H1 (cell line): ENCODE results near the gene VAV2.

ENCODE experiments used
- BCL11A ChIP-seq, 2 experiments: IDR thresholded peaks; one replicate each; pipeline ENCODE4 v1.6.1; 2011; ENCODE audit warnings: low read depth in 2 of 2, low read length in 2 of 2, mild to moderate bottlenecking in 2 of 2
- BRCA1 ChIP-seq: IDR thresholded peaks from 2 replicates; pipeline ENCODE4 v1.6.1; 2012; ENCODE audit warnings: low read depth, low read length, improper control_type of control experiment
- CREB1 ChIP-seq: IDR thresholded peaks from 2 replicates; pipeline ENCODE4 v1.6.1; 2012; ENCODE audit warnings: inconsistent platforms
- KDM1A ChIP-seq: fragments of 200-600, 300-600 bp; sonication (generic); IDR thresholded peaks from 2 replicates; pipeline ENCODE4 v1.7.1; 2016; ENCODE audit warnings: mild to moderate bottlenecking, low read length, borderline replicate concordance
- POLR2A ChIP-seq, 2 experiments: IDR thresholded peaks; 1 replicate in 1 of 2; 2 replicates in 1 of 2; pipeline ENCODE4 v1.6.1; 2011; ENCODE audit warnings: low read depth in 2 of 2, low read length in 2 of 2, mild to moderate bottlenecking in 2 of 2; ENCODE audit errors: control extremely low read depth in 1 of 2
- POLR2AphosphoS5 ChIP-seq: IDR thresholded peaks from 2 replicates; pipeline ENCODE4 v1.6.1; 2011; ENCODE audit warnings: low read depth, low read length
- TAF7 ChIP-seq: optimal IDR thresholded peaks from 2 replicates; pipeline ENCODE3; 2011; ENCODE audit warnings: low read depth, mild to moderate bottlenecking, inconsistent platforms, low read length, moderate library complexity, borderline replicate concordance
- TF ChIP-seq, protein P1 (sequence below): fragments of 300-600 bp; sonication (generic); IDR thresholded peaks from 2 replicates; pipeline ENCODE4 v1.7.1; 2012; ENCODE audit warnings: low read length, moderate library complexity, mild to moderate bottlenecking, inconsistent platforms; ENCODE audit not compliant: insufficient replicate concordance
- TF ChIP-seq, protein P2 (sequence below), 3 experiments: IDR thresholded peaks; 1 replicate in 2 of 3; 2 replicates in 1 of 3; pipeline versions ENCODE4 v1.5.1 to v1.6.1; 2011; ENCODE audit warnings: low read length in 3 of 3, mild to moderate bottlenecking in 3 of 3, inconsistent platforms in 2 of 3, low read depth in 1 of 3, moderate library complexity in 1 of 3; ENCODE audit not compliant: insufficient read depth in 1 of 3; ENCODE audit errors: control extremely low read depth in 1 of 3
- TF ChIP-seq, protein P3 (sequence below): IDR thresholded peaks from 2 replicates; pipeline ENCODE4 v1.6.1; 2012; ENCODE audit warnings: inconsistent platforms
- TF ChIP-seq, protein P4 (sequence below): IDR thresholded peaks from 2 replicates; pipeline ENCODE4 v1.6.1; 2012; ENCODE audit warnings: low read length, inconsistent platforms

DNA sequence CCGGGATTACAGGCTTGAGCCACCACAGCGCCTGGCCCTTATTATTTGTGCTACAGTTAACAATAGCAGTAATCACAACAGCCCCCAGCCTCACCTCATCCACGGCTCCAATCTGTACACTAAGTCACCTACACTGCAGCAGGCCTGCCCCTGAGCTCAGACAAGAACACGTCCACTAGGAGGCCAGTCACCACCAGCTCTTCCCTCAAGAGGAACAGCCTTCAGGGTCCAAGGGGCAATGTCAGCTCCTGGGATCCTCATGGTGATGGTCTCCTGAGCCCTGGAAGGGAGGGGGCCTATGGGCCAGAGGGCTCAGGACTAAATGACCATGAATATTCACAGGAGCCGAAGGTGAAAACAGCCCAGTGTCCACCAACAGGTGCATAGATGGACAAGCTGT, 67.7 kb downstream of the VAV2 start:
- TF ChIP-seq, protein P1, sequence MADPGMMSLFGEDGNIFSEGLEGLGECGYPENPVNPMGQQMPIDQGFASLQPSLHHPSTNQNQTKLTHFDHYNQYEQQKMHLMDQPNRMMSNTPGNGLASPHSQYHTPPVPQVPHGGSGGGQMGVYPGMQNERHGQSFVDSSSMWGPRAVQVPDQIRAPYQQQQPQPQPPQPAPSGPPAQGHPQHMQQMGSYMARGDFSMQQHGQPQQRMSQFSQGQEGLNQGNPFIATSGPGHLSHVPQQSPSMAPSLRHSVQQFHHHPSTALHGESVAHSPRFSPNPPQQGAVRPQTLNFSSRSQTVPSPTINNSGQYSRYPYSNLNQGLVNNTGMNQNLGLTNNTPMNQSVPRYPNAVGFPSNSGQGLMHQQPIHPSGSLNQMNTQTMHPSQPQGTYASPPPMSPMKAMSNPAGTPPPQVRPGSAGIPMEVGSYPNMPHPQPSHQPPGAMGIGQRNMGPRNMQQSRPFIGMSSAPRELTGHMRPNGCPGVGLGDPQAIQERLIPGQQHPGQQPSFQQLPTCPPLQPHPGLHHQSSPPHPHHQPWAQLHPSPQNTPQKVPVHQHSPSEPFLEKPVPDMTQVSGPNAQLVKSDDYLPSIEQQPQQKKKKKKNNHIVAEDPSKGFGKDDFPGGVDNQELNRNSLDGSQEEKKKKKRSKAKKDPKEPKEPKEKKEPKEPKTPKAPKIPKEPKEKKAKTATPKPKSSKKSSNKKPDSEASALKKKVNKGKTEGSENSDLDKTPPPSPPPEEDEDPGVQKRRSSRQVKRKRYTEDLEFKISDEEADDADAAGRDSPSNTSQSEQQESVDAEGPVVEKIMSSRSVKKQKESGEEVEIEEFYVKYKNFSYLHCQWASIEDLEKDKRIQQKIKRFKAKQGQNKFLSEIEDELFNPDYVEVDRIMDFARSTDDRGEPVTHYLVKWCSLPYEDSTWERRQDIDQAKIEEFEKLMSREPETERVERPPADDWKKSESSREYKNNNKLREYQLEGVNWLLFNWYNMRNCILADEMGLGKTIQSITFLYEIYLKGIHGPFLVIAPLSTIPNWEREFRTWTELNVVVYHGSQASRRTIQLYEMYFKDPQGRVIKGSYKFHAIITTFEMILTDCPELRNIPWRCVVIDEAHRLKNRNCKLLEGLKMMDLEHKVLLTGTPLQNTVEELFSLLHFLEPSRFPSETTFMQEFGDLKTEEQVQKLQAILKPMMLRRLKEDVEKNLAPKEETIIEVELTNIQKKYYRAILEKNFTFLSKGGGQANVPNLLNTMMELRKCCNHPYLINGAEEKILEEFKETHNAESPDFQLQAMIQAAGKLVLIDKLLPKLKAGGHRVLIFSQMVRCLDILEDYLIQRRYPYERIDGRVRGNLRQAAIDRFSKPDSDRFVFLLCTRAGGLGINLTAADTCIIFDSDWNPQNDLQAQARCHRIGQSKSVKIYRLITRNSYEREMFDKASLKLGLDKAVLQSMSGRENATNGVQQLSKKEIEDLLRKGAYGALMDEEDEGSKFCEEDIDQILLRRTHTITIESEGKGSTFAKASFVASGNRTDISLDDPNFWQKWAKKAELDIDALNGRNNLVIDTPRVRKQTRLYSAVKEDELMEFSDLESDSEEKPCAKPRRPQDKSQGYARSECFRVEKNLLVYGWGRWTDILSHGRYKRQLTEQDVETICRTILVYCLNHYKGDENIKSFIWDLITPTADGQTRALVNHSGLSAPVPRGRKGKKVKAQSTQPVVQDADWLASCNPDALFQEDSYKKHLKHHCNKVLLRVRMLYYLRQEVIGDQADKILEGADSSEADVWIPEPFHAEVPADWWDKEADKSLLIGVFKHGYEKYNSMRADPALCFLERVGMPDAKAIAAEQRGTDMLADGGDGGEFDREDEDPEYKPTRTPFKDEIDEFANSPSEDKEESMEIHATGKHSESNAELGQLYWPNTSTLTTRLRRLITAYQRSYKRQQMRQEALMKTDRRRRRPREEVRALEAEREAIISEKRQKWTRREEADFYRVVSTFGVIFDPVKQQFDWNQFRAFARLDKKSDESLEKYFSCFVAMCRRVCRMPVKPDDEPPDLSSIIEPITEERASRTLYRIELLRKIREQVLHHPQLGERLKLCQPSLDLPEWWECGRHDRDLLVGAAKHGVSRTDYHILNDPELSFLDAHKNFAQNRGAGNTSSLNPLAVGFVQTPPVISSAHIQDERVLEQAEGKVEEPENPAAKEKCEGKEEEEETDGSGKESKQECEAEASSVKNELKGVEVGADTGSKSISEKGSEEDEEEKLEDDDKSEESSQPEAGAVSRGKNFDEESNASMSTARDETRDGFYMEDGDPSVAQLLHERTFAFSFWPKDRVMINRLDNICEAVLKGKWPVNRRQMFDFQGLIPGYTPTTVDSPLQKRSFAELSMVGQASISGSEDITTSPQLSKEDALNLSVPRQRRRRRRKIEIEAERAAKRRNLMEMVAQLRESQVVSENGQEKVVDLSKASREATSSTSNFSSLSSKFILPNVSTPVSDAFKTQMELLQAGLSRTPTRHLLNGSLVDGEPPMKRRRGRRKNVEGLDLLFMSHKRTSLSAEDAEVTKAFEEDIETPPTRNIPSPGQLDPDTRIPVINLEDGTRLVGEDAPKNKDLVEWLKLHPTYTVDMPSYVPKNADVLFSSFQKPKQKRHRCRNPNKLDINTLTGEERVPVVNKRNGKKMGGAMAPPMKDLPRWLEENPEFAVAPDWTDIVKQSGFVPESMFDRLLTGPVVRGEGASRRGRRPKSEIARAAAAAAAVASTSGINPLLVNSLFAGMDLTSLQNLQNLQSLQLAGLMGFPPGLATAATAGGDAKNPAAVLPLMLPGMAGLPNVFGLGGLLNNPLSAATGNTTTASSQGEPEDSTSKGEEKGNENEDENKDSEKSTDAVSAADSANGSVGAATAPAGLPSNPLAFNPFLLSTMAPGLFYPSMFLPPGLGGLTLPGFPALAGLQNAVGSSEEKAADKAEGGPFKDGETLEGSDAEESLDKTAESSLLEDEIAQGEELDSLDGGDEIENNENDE: no peak
- TF ChIP-seq, protein P2, sequence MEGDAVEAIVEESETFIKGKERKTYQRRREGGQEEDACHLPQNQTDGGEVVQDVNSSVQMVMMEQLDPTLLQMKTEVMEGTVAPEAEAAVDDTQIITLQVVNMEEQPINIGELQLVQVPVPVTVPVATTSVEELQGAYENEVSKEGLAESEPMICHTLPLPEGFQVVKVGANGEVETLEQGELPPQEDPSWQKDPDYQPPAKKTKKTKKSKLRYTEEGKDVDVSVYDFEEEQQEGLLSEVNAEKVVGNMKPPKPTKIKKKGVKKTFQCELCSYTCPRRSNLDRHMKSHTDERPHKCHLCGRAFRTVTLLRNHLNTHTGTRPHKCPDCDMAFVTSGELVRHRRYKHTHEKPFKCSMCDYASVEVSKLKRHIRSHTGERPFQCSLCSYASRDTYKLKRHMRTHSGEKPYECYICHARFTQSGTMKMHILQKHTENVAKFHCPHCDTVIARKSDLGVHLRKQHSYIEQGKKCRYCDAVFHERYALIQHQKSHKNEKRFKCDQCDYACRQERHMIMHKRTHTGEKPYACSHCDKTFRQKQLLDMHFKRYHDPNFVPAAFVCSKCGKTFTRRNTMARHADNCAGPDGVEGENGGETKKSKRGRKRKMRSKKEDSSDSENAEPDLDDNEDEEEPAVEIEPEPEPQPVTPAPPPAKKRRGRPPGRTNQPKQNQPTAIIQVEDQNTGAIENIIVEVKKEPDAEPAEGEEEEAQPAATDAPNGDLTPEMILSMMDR (IDR thresholded peaks at IDR 0.05; ENCODE audit: control extremely low read depth in 1 of 3, insufficient read depth in 1 of 3, low read depth in 1 of 3, low read length in 3 of 3): peak in 2 of 3 experiments; percentile 10 to 19; a peak in 2 of 4 replicates
- no peak for TF ChIP-seq CREB1
- no peak for TF ChIP-seq BRCA1
- no peak for TF ChIP-seq TAF7
- TF ChIP-seq, protein P3, sequence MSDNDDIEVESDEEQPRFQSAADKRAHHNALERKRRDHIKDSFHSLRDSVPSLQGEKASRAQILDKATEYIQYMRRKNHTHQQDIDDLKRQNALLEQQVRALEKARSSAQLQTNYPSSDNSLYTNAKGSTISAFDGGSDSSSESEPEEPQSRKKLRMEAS: no peak
- TF ChIP-seq, protein P4, sequence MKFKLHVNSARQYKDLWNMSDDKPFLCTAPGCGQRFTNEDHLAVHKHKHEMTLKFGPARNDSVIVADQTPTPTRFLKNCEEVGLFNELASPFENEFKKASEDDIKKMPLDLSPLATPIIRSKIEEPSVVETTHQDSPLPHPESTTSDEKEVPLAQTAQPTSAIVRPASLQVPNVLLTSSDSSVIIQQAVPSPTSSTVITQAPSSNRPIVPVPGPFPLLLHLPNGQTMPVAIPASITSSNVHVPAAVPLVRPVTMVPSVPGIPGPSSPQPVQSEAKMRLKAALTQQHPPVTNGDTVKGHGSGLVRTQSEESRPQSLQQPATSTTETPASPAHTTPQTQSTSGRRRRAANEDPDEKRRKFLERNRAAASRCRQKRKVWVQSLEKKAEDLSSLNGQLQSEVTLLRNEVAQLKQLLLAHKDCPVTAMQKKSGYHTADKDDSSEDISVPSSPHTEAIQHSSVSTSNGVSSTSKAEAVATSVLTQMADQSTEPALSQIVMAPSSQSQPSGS: no peak
- no peak for TF ChIP-seq POLR2AphosphoS5
- TF ChIP-seq POLR2A (IDR thresholded peaks at IDR 0.05; ENCODE audit: control extremely low read depth in 1 of 2, low read depth in 2 of 2, low read length in 2 of 2): no peak
- TF ChIP-seq BCL11A (IDR thresholded peaks at IDR 0.05; ENCODE audit: low read depth in 2 of 2, low read length in 2 of 2): no peak
- no peak for TF ChIP-seq KDM1A
